Endothelial cell of umbilical vein (primary cell): Measurements from ENCODE around the gene LYZL4. TPM values are rescaled to one million over a fixed set of nuclear protein-coding genes. Genes with fewer than 3 reads are reported as not detected.

Source experiments
- BruUV-seq: library from RNA; stranded (reverse); fragments of 400-500 nt; replicated peaks from 2 replicates; lab custom pipeline; 2021; lab: Mats Ljungman, UMichigan
- CTCF ChIA-PET: fragments of 300-600, 350-600 bp; sonication (Branson Sonifier 250); formaldehyde crosslinking; loops from one replicate; lab custom pipeline; 2021; ENCODE audit warnings: antibody characterized with exemption, inconsistent platforms; lab: Charles Lee
- POLR2A ChIA-PET: fragments of 300-600, 350-600 bp; sonication (Branson Sonifier 250); formaldehyde crosslinking; loops from one replicate; lab custom pipeline; 2021; ENCODE audit warnings: antibody characterized with exemption, inconsistent platforms; lab: Charles Lee
- DNase-seq: peaks from one replicate; pipeline ENCODE4 v3.0.0-alpha.2; 2011; ENCODE audit warnings: low read depth, low spot score
- FAIRE-seq: peaks from 2 replicates; lab custom pipeline; 2011; peaks lifted over from hg19 to GRCh38; lab: Jason Lieb, UNC
- H2AFZ ChIP-seq: 2 replicates; pipeline ENCODE4 v1.6.0; 2012; ENCODE audit warnings: low read depth, low read length, control low read depth, inconsistent platforms
- H3K27ac ChIP-seq: 2 replicates; pipeline ENCODE4 v1.5.1; 2011; ENCODE audit warnings: low read depth, mild to moderate bottlenecking, control low read depth, low read length, moderate library complexity; ENCODE audit not compliant: insufficient read depth
- H3K27me3 ChIP-seq, 2 experiments: 2 replicates each; pipeline versions ENCODE4 v1.6.0 to v1.6.1; 2011; ENCODE audit warnings: low read length in 2 of 2, mixed read lengths in 1 of 2; ENCODE audit not compliant: control insufficient read depth in 2 of 2, insufficient read depth in 2 of 2
- H3K36me3 ChIP-seq, 2 experiments: 2 replicates in 1 of 2; 3 replicates in 1 of 2; pipeline ENCODE4 v1.5.1; 2011; ENCODE audit warnings: low read length in 2 of 2, mild to moderate bottlenecking in 1 of 2, moderate library complexity in 1 of 2; ENCODE audit not compliant: control insufficient read depth in 2 of 2, insufficient read depth in 2 of 2; ENCODE audit errors: extremely low read depth in 1 of 2
- H3K4me1 ChIP-seq: 3 replicates; pipeline ENCODE4 v1.5.1; 2011; ENCODE audit warnings: mild to moderate bottlenecking, low read length; ENCODE audit not compliant: control insufficient read depth, insufficient read depth; ENCODE audit errors: extremely low read depth
- H3K4me2 ChIP-seq: 2 replicates; pipeline ENCODE4 v1.6.1; 2011; ENCODE audit warnings: low read length, control low read depth, mixed read lengths; ENCODE audit not compliant: insufficient read depth
- H3K4me3 ChIP-seq, 3 experiments: fragments of 200-600 bp in 1 of 3; sonication (generic), shearing (Covaris generic) in 1 of 3; replicated peaks in 1 of 3; 2 replicates each; pipeline ENCODE4 v1.5.1; 2011 to 2016; ENCODE audit warnings: control low read depth in 3 of 3, low read length in 3 of 3, mild to moderate bottlenecking in 2 of 3, inconsistent platforms in 1 of 3, low read depth in 1 of 3, moderate library complexity in 1 of 3; ENCODE audit not compliant: insufficient read depth in 1 of 3
- H3K79me2 ChIP-seq: 2 replicates; pipeline ENCODE4 v1.6.0; 2012; ENCODE audit warnings: low read length, inconsistent platforms; ENCODE audit not compliant: control insufficient read depth, insufficient read depth
- H3K9ac ChIP-seq: replicated peaks from 2 replicates; pipeline ENCODE3; 2011; ENCODE audit warnings: low read length, control low read depth; ENCODE audit not compliant: insufficient read depth; ENCODE audit errors: extremely low read depth
- H3K9me1 ChIP-seq: replicated peaks from 3 replicates; pipeline ENCODE4 v1.6.0; 2011; ENCODE audit warnings: mild to moderate bottlenecking, low read length; ENCODE audit not compliant: control insufficient read depth, insufficient read depth; ENCODE audit errors: extremely low read depth
- H3K9me3 ChIP-seq: replicated peaks from 2 replicates; pipeline ENCODE4 v1.5.1; 2012; ENCODE audit warnings: low read length, inconsistent platforms; ENCODE audit not compliant: control insufficient read depth, insufficient read depth
- H4K20me1 ChIP-seq: replicated peaks from 2 replicates; pipeline ENCODE3; 2011; ENCODE audit warnings: mild to moderate bottlenecking, low read length; ENCODE audit not compliant: control insufficient read depth, insufficient read depth; ENCODE audit errors: extremely low read depth
- EZH2 ChIP-seq: IDR thresholded peaks from 2 replicates; pipeline ENCODE4 v1.6.1; 2012; ENCODE audit warnings: borderline replicate concordance, low read depth, mild to moderate bottlenecking, moderate library complexity, low read length, inconsistent platforms; ENCODE audit not compliant: severe bottlenecking
- FOS ChIP-seq: IDR thresholded peaks from 2 replicates; pipeline ENCODE4 v1.6.1; 2011; ENCODE audit warnings: mild to moderate bottlenecking, low read length, moderate library complexity, borderline replicate concordance; ENCODE audit not compliant: insufficient read depth
- GATA2 ChIP-seq: IDR thresholded peaks from 2 replicates; pipeline ENCODE4 v1.7.0; 2011; ENCODE audit warnings: low read depth, mild to moderate bottlenecking, moderate library complexity, mixed read lengths, low read length; ENCODE audit not compliant: insufficient read length, insufficient read depth
- JUN ChIP-seq: IDR thresholded peaks from 2 replicates; pipeline ENCODE4 v1.6.1; 2011; ENCODE audit warnings: borderline replicate concordance, low read depth; ENCODE audit not compliant: insufficient read length, insufficient read depth
- MYC ChIP-seq: IDR thresholded peaks from one replicate; pipeline ENCODE4 v1.6.1; 2011; ENCODE audit warnings: mild to moderate bottlenecking, low read depth, low read length
- POLR2A ChIP-seq: IDR thresholded peaks from 2 replicates; pipeline ENCODE4 v1.6.1; 2012; ENCODE audit warnings: low read depth, mild to moderate bottlenecking, control low read depth, low read length
- POLR2AphosphoS5 ChIP-seq: IDR thresholded peaks from 2 replicates; pipeline ENCODE4 v1.6.1; 2012; ENCODE audit warnings: low read depth, mild to moderate bottlenecking, control low read depth, low read length, moderate library complexity; ENCODE audit not compliant: insufficient read depth
- dilution Hi-C: fragments of 300-500 bp; cut with MboI; formaldehyde crosslinking; loops from one replicate; pipeline ENCODE4 v1.15.0; 2019; ENCODE audit warnings: low sequenced_read_pairs; ENCODE audit not compliant: extremely low pct_ligation_motif_present
- intact Hi-C: fragments of 100-400 bp; cut with micrococcal nuclease; formaldehyde crosslinking; loops from one replicate; pipeline ENCODE4 v1.10.0; 2022
- polyA plus RNA-seq, 4 experiments: library from polyadenylated mRNA; depleted of rRNA in 3 of 4; stranded (reverse) in 3 of 4; unstranded in 1 of 4; fragments of >200 nt; gene quantifications; 2 replicates each; pipeline versions ENCODE4 v1.2.1 to v1.2.3, GENCODE V29; 2011 to 2012; ENCODE audit warnings: missing spikeins in 1 of 4
- total RNA-seq: library from RNA; stranded (reverse); gene quantifications from 2 replicates; pipeline ENCODE4 v1.2.3, GENCODE V29; 2021
- TF ChIP-seq, protein P1 (sequence below): IDR thresholded peaks from 2 replicates; pipeline ENCODE4 v1.6.1; 2011; ENCODE audit not compliant: insufficient read depth, insufficient read length
- TF ChIP-seq, protein P2 (sequence below), 2 donors: IDR thresholded peaks; 1 replicate in 1 of 2; 2 replicates in 1 of 2; pipeline ENCODE4 v1.5.1; 2011; ENCODE audit warnings: low read length in 2 of 2, mild to moderate bottlenecking in 2 of 2, moderate library complexity in 2 of 2, control low read depth in 1 of 2, inconsistent platforms in 1 of 2, low read depth in 1 of 2; ENCODE audit not compliant: insufficient read depth in 1 of 2; ENCODE audit errors: extremely low read depth in 1 of 2

The LYZL4 gene
- total and polyA plus RNA-seq, 2 donors (not counting 3 experiments of a cell fraction or from before 2014, with no cell fraction given): 0.41 TPM; not detected in 1

DNA sequence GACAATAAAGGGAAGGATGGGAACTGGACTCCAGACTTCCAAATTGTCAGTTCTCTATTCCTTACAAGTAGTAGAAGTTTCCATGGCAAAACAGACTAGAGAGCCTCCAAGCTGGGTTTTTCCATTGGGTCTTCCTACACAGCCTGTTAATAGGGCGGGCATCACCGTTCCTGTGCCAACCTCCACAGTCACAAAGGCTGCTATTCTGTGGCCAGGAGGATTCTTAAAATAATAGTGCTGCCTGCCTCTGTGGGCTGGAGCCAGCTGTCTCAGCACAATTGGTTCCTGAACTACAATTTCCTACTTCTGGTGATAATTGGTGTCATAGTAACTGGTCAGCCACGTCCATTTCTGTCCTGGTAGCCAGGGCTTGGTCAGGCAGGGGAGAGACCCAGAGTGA, 38.6 kb downstream of the LYZL4 start:
- dilution Hi-C loops (no loop called here), intact Hi-C loops (no loop called here)
- H3K4me1 ChIP-seq: no peaks in the 10 kb centered on the region
- H3K27ac ChIP-seq: no peak overlapping the region
- peaks cover 0 to 4% of the 10 kb centered on the region in 2 experiments for H3K27me3 ChIP-seq
- POLR2A ChIA-PET: no interaction called here
- no peak overlapping the region for H3K4me2 ChIP-seq
- H3K9ac ChIP-seq: no peak overlapping the region
- no peaks in the 10 kb centered on the region for H4K20me1 ChIP-seq
- CTCF ChIA-PET: no interaction called here
- BruUV-seq: no TSS peak
- H3K9me3 ChIP-seq: no peaks in the 10 kb centered on the region
- no peaks in the 10 kb centered on the region for H3K36me3 ChIP-seq
- FAIRE-seq (no peak), DNase-seq (no peak)
- H3K9me1 ChIP-seq: no peaks in the 10 kb centered on the region
- H3K79me2 ChIP-seq: no peaks in the 10 kb centered on the region
- TF ChIP-seq, protein P1, sequence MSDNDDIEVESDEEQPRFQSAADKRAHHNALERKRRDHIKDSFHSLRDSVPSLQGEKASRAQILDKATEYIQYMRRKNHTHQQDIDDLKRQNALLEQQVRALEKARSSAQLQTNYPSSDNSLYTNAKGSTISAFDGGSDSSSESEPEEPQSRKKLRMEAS: no peak
- TF ChIP-seq GATA2: no peak
- TF ChIP-seq, protein P2, sequence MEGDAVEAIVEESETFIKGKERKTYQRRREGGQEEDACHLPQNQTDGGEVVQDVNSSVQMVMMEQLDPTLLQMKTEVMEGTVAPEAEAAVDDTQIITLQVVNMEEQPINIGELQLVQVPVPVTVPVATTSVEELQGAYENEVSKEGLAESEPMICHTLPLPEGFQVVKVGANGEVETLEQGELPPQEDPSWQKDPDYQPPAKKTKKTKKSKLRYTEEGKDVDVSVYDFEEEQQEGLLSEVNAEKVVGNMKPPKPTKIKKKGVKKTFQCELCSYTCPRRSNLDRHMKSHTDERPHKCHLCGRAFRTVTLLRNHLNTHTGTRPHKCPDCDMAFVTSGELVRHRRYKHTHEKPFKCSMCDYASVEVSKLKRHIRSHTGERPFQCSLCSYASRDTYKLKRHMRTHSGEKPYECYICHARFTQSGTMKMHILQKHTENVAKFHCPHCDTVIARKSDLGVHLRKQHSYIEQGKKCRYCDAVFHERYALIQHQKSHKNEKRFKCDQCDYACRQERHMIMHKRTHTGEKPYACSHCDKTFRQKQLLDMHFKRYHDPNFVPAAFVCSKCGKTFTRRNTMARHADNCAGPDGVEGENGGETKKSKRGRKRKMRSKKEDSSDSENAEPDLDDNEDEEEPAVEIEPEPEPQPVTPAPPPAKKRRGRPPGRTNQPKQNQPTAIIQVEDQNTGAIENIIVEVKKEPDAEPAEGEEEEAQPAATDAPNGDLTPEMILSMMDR (IDR thresholded peaks at IDR 0.05; ENCODE audit: extremely low read depth in 1 of 2, insufficient read depth in 1 of 2, low read depth in 1 of 2, low read length in 2 of 2): no peak
- TF ChIP-seq MYC: no peak
- no peak overlapping the region for H3K4me3 ChIP-seq
- no peak overlapping the region for H2AFZ ChIP-seq

DNA sequence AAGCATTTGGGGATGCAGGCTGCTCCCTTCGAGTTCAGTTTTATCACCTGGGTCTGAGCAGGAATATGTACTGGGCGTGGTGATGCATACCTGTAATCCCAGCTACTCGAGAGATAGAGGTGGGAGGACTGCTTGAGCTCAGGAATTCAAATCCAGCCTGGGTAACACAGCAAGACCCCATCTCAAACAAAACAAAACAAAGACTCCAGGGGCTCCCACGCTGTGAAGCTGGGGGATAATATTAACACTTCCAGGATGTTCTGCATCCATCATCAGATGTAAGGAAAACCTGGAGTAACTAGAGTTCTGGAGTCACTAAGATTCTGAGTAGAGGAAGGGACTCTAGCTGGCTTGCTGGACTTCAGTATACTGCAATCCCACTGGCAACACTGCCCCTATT, 40.6 kb downstream of the LYZL4 start:
- Histone ChIP-seq H3K4me2 (no peak overlapping the region), H3K9me1 (no peaks in the 10 kb centered on the region), H3K27ac (no peak overlapping the region), H2AFZ (no peak overlapping the region), H3K27me3 (peaks cover 0 to 4% of the 10 kb centered on the region in 2 experiments), H3K79me2 (no peaks in the 10 kb centered on the region), H3K4me1 (no peaks in the 10 kb centered on the region), H3K9me3 (no peaks in the 10 kb centered on the region), H3K9ac (no peak overlapping the region), H3K4me3 (no peak overlapping the region), H3K36me3 (no peaks in the 10 kb centered on the region), H4K20me1 (no peaks in the 10 kb centered on the region)
- DNase-seq: no peak
- dilution Hi-C loops (no loop called here), intact Hi-C loops (no loop called here)
- no peak for TF ChIP-seq EZH2
- TF ChIP-seq POLR2A: no peak
- no peak for TF ChIP-seq GATA2
- TF ChIP-seq POLR2AphosphoS5: no peak
- no peak for TF ChIP-seq MYC
- TF ChIP-seq, protein P2 (IDR thresholded peaks at IDR 0.05; ENCODE audit: extremely low read depth in 1 of 2, insufficient read depth in 1 of 2, low read depth in 1 of 2, low read length in 2 of 2): no peak
- TF ChIP-seq FOS: no peak
- TF ChIP-seq JUN: no peak
- TF ChIP-seq, protein P1: no peak
- no peak for FAIRE-seq
- CTCF ChIA-PET: no interaction called here
- POLR2A ChIA-PET: no interaction called here
- BruUV-seq: no TSS peak
